Liver (tissue), 2 donors: ENCODE measurements around the gene DUS1L.

ENCODE experiments used
- RAD21 ChIP-seq, 2 donors: IDR thresholded peaks; 2 replicates each; pipeline ENCODE4 v1.6.1; 2016; ENCODE audit warnings: antibody characterized with exemption in 2 of 2, mild to moderate bottlenecking in 2 of 2
- TAF1 ChIP-seq: conservative IDR thresholded peaks from 2 replicates; pipeline ENCODE4 v1.6.1; 2016; ENCODE audit warnings: antibody characterized with exemption, mild to moderate bottlenecking
- donor health status: healthy.

- TF ChIP-seq RAD21 (IDR thresholded peaks at IDR 0.05) (no peak), TAF1 (no peak)
Measured at GRCh38 chr17:82100502-82101298, 35.1 kb upstream of the DUS1L start.
